ENCODE data around the gene C1QTNF3. TPM values are rescaled to one million over a fixed set of nuclear protein-coding genes. Genes with fewer than 3 reads are reported as not detected.
"Not testable (repeated sequence)": the region's sequence is repeated elsewhere in the genome, so short reads cannot be mapped to it uniquely, and the experiment has no call there.

C1QTNF3 gene
- total RNA-seq, 1 donor from 2014 or later: 200 TPM

- DNase-seq (ENCODE audit: low spot score): no peak
Measured at GRCh38 chr5:34051374-34051980, 8.5 kb upstream of the C1QTNF3 start.

GRCh38 chr5:34047774-34048572, 5.0 kb upstream of the C1QTNF3 start:
- DNase-seq (ENCODE audit: low spot score): no peak

- no peak for DNase-seq (ENCODE audit: low spot score)
Measured at GRCh38 chr5:34047143-34047542, 4.1 kb upstream of the C1QTNF3 start.

GRCh38 chr5:34045996-34046395, 3.0 kb upstream of the C1QTNF3 start:
- no peak for DNase-seq (ENCODE audit: low spot score)

- DNase-seq (ENCODE audit: low spot score): peak; percentile 71
Measured at GRCh38 chr5:34045023-34045422, 2.0 kb upstream of the C1QTNF3 start.

- peak; percentile 45 for DNase-seq (ENCODE audit: low spot score)
Measured at GRCh38 chr5:34042321-34042720, 692 bp downstream of the C1QTNF3 start.

GRCh38 chr5:34041247-34041972, 1.6 kb downstream of the C1QTNF3 start:
- no peak for DNase-seq (ENCODE audit: low spot score)

GRCh38 chr5:34040472-34040871, 2.5 kb downstream of the C1QTNF3 start:
- peak; percentile 63 for DNase-seq (ENCODE audit: low spot score)

GRCh38 chr5:34039398-34040157, 3.4 kb downstream of the C1QTNF3 start:
- no peak for DNase-seq (ENCODE audit: low spot score)

- DNase-seq (ENCODE audit: low spot score): no peak
Measured at GRCh38 chr5:34038838-34039237, 4.2 kb downstream of the C1QTNF3 start.

GRCh38 chr5:34038390-34038789, 4.6 kb downstream of the C1QTNF3 start:
- peak; percentile 48 for DNase-seq (ENCODE audit: low spot score)

GRCh38 chr5:34037726-34038125, 5.3 kb downstream of the C1QTNF3 start:
- DNase-seq (ENCODE audit: low spot score): peak; percentile 44

- no peak for DNase-seq (ENCODE audit: low spot score)
Measured at GRCh38 chr5:34035756-34036155, 7.3 kb downstream of the C1QTNF3 start.

GRCh38 chr5:34034534-34035327, 8.3 kb downstream of the C1QTNF3 start:
- no peak for DNase-seq (ENCODE audit: low spot score)

GRCh38 chr5:34031966-34032365, 11.0 kb downstream of the C1QTNF3 start:
- DNase-seq (ENCODE audit: low spot score): no peak

- no peak for DNase-seq (ENCODE audit: low spot score)
Measured at GRCh38 chr5:34031117-34031516, 11.9 kb downstream of the C1QTNF3 start.

GRCh38 chr5:34030585-34030984, 12.4 kb downstream of the C1QTNF3 start:
- not testable (repeated sequence) for DNase-seq (ENCODE audit: low spot score)

GRCh38 chr5:34030048-34030447, 13.0 kb downstream of the C1QTNF3 start:
- DNase-seq (ENCODE audit: low spot score): no peak

- DNase-seq (ENCODE audit: low spot score): no peak
Measured at GRCh38 chr5:34028349-34028748, 14.7 kb downstream of the C1QTNF3 start.

- no peak for DNase-seq (ENCODE audit: low spot score)
Measured at GRCh38 chr5:34026089-34026761, 16.8 kb downstream of the C1QTNF3 start.

Measured in umbilical cord (tissue), 2 donors.